Activated effector memory CD4-positive, alpha-beta T cell treated with Interleukin-2 at 50 U/mL for 16 hours (primary cell): Measurements from ENCODE around the gene RAB2B.
A peak's percentile ranks its signal among the peaks of the same experiment; 100 is the strongest.
"Not testable (repeated sequence)": the region's sequence is repeated elsewhere in the genome, so short reads cannot be mapped to it uniquely, and the experiment has no call there.

Experiments
- DNase-seq: peaks from one replicate; pipeline ENCODE4 v3.0.0-alpha.2; 2020

RAB2B gene

DNA sequence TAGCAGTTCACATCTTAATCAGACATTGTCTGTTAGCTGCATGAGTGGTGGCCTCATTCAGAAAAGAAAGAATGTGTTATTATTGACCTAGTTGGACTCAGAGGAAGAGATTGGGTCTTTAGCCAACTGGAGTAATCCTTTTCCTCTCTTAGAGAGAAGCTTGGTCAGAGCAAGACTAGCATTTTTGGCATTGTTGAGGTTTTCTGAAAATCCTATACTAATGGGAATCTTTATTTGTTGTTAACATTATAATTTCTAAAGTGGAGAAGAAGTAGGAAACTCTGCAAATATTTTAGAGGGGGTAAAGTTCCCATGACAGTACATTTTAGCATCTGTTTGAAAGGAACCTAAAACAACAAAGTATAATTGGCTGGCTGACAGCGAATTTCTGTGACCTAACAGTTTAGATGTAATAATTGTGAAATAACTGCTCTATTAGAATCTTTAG, 9.9 kb upstream of the RAB2B start:
- DNase-seq, result no peak

DNA sequence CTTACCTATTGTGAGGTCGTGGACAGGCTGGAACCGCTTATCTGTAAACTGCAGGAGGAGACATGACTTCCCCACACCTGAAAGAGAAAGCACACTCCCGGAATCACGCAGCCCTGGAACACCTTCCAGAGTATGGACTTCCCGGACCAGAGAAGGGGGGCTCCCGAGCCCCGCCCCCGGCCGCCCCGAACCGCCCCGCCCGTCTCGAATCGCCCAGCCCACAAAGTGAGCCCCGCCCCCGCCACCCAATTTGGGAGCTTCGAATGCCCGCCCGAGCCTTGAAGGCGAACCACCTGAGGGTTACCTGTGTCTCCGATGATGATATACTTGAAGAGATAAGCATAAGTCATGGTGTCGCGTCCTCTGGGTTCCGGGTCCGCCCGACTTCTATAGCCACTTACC, 235 bp downstream of the RAB2B start:
- DNase-seq, result no peak

DNA sequence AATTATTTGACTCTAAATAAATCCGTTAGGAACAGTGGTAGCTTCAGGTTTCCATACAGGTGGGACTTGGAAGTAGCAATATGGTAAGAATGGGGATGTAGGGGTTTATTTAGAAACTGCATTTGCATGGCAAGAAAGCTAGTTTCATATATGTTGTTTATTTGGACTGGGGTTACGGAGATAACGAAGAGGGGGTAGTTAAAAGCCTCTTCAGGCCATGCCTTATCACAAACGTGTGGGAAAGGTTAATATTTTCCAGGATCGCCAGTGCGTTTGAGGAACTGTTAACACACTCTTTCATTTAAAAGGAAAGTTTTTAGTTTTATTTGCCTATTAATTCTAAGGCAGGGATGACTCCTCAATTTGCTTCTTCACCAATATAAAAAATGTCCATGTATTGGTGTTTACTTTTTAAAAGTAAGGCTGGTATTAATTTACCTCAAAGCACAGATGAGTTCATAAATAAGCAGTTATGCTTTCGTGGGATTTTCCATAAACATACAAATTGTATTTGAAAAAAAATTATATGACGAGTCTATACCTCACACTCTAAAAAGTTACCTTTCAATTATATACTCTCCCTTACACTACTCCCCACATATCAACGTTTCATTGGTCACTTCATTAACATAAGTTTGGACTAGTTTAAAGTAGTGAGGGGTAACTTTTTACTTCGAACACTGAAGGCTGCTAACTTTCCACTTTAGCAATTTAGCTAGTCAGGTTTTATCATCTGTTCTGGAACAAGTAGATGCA, 814 bp downstream of the RAB2B start:
- DNase-seq, result no peak

DNA sequence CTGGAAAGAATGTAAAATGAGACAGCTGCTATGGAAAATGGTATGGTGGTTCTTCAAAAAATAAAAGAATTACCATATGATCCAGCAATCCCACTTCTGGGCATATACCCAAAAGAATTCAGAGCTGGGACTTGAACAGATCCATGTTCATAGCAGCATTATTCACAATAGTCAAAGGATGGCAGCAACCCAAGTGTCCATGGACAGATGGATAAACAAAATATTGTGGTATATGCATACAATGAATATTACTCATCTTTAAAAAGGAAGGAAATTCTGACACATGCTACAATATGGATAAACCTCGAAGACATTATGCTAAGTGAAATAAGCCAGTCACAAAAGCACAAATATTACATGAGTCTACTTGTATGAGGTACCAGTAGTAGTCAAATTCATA, 9.1 kb downstream of the RAB2B start:
- no peak for DNase-seq

DNA sequence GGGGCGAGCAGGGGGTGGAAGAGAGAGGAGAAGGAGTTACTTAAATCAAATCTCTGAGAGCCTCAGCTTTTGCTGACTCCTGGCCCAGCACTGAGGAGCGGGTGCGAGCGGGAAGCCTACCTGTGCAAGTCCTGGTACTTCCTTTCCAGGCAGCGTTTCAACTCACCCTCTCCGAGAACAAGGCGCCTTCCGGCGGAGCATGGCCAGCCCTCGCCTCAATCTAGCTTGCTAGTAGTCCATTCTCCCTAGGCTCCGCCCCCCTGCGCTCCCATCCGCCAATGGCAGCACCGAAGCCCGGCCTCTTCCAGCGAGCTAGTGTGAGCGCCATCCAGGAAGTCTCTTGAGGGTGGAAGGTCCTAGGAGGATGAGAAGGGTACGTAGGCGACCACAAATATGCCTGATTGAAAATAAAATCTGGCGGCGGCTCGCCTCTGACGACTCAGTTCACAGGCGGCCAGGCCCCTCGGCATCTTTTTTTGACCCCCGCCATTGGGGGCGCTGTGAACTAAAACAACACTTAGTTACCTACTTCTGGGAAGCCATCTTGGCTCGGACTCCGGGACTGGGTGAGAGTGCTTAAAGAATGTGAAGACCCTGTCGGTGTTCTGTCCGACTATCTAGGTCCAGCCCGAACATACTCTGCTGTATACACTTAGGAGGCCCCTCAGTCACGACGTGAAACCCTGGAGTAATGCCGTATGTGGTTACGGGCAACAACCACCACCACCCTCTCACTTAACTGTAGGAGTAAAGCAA, 20.7 kb downstream of the RAB2B start, which contains the start of gene CHD8:
CHD8 (minus strand) TSS at position 212 of the 756 bp plus-strand sequence. CDS start 24,480 bp downstream, outside the sequence.
- peak; percentile 99 for DNase-seq

DNA sequence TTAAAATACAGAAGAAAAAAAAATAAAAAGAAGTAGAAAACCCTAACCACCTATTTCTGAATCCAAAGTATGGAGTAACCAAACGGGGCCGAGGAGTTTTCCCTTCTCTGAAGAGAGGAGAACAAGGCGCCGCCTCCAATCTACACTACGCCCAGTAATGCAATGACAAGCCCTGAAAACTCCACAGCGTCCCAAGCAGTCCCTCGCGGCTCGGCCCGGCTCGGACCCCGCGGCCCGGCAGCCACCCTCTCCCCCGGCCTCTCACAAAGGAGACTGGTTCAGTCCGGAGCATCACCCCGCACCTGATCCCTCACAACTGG, 21.2 kb downstream of the RAB2B start:
- DNase-seq, result no peak

DNA sequence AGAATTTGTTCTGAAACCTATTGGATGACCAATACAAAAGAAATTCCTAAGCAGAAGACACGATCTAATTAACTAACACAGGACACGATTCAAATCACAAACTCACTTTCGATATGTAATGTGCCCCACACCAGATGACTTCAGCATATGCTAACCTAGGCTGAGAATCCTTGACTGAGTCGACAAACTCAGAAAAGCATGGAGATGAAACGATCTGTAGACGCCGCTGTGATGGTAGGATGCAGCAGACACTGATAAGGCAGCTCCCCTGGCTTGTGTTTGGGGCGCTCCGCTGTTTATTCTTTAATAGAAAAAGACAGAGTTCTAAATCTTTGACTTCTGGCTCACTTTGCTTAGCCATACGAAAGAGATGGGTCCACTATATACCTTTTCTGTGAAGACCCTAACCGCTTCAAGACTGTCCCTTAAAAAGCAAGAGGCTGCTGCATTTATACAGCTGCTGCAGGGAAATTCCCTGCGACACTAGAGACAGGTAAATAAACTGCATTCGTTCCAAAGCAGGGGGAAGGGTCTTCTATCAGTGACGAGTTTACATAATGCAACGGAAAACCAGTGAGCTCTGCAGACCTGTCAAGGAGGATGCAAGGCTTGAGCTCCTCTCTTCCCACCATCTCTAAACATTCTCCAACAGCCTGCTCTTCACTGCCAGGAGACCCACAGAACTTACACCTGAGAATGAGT, 21.8 kb downstream of the RAB2B start:
- DNase-seq, result no peak

DNA sequence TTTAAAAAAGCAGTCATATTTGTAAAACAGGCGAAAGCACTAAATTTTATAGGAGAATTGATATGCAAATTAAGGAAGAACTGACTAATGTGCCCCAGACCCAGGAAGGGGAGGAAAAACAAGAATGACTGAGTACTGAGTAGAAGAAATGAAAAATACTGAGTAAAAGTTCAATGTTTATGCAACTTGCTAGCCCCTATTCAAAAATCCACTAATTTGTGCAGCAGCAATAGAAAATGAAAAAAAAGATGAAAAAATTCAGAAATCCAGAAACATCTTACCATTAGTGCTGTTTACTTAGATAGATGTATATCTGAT, 26.9 kb downstream of the RAB2B start:
- DNase-seq, result no peak

DNA sequence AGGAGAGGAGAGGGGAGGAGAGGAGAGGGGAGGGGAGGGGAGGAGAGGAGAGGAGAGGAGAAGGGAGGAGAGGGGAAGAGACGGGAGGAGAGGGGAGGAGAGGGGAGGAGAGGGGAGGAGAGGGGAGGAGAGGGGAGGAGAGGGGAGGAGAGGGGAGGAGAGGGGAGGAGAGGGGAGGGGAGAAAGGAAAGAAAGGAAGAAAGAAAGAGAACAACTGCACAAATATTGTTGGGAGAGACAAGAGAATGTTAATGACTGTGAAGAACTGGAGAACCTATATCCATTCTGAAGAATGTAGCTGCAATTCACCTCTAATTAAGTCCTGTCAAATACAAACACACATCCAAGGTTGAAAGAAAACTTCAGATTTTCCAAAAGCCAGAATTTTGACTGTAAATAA, 34.1 kb downstream of the RAB2B start:
- not testable (repeated sequence) for DNase-seq

DNA sequence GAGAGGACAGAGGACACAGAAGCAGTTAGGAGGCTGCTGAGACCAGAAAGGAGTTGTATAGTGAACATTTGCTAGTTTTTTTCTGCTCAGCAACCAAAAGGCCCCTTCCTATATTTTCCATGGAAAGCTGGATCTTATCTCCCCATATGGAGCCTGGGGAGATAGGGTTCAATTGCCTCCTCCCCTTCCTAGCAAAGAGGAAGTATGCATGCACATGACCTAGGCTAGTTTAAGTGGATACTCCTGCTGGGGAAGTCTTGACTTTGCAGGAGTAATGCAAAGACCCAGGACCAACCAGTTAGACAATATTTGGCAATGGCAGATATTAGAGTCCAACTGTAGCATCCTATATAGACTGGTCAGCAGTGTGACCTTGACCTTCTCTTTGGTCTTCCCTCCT, 35.9 kb downstream of the RAB2B start:
- no peak for DNase-seq

DNA sequence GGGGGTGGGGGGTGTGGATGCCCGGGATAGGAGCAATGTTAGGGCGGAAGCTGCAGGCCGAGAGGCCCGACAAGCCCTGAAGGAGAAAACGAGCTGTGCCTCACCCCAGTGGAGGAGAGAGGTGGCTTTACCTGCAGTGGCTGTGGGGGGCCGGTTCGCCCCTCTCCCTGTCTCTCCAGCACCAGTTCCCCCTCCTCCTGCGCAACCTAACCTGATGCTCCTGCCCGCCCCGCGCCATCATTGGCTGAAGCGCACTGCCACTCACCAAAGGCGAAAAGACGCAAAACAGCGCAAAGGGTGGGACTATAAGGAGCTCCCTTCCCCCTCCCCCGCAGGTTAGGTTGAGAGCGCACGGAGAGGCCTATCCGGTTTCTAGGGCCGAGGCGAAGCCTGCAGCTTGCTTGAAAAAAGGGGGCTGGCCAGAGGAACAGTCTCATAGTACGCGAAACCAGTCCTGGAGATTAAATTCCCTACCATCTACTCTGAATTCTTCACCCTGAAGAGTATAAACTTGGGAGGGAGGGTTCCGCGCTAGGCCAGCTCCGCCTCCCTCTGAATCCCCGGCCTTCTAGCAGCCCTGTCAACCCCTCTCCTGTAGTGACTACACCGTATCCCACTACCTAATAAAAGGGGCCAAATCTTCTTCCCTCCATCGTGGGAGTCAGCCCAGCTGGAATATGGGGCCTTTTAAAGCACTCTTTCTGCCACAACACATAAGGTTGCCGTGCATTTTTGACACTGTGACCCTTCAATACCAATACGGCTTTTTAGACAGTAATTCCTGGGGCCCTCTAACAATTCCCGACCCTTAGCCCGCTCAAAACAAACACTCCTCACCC, 39.5 kb downstream of the RAB2B start:
- DNase-seq, result peak; percentile 97

DNA sequence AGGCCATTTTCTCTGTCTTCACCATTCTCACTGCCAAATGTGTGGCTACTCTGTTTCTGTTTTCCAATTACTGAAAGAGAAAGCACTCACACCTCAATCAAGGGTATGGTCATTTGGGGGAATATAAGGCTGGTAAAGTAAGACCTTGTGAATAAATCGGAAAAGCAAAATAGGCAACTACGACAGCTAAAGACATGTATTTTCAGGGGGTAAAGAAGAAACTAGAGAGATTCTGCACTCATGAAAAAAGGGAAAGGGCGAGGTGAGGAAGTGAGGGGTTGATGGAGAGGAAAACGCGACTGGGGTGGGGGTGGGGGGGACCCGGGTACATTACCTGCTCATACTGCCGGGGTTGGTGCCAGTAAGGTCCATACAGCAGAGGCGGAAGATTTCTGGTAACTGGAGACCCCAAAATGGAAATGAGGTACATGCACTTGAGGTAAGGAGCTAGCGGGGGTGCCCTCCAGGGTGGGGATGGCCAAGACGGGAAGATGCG, 40.1 kb downstream of the RAB2B start:
- DNase-seq, result no peak

DNA sequence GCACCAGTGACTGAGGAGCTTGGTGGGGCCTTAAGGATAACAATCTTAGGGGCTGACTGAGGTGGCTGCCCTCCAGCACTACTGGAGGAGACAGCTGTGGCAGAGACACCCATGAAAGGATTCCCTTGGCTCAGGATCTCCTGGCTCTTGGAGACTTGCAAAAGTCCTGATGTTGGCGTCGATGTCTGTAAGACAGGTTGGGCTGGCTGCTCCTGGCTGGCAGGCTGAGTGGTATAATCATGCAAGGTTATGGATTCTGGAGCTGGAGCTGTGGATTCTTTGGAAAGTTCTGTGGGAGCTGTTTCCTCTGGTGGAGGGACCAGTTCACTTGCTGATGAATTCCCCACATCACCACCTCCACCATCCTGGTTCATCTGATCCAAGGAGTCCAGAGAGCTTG, 45.6 kb downstream of the RAB2B start:
- no peak for DNase-seq

DNA sequence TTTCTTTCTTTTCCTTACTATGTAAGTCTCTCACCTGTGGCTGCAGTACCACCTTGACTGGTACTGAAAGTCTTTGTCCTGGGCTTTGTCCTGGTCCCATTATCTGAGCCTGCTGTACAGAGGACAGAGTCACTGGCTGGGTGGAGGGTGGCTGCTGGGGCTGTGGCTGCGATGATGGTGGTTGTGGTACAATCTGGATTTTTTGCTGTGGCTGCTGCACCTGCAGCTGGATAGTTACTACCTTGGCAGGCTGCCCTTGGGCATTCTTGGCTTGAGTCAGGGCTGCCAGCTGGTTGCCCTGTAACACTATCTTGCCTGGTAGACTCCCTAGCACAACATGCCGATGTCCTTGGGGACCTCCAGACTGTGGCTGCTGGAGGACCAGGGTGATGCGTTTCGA, 47.8 kb downstream of the RAB2B start:
- no peak for DNase-seq

DNA sequence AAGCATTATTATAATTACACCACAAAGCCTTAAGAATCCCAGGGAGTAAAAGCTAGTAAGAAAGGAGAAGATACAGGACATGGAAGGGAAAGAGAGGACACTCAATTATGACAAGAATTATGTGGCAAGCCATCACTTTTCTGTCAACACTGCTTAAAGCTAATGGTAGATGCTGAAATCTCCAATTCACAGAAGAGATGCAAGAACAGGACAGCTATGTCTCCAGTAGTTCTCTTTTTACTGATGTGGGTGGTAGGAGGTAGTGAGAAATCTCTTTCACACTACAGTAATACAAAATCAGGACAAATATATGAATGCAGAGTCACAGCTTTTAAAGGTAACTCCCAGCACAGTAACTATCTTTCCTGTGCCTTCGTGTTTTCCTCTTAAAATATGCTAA, 50.1 kb downstream of the RAB2B start:
- no peak for DNase-seq

DNA sequence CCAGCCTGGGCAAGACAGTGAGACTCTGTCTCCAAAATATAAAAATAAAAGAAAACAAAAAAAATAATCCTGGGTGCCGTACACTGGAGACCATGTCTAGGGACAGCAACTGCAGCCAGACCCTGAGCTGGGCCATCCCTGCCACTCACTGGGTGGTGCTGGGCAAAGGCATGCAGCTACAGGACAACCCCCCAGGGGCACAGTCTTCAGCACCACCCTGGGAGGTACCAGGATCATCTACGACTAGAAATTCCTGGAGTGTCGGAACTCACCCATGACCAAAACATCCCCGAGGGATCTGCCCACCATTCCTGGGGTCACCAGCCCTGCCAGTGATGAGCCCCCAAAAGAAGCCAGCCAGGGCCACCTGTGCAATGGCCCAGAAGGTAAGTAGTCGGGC, 57.2 kb downstream of the RAB2B start:
- no peak for DNase-seq

DNA sequence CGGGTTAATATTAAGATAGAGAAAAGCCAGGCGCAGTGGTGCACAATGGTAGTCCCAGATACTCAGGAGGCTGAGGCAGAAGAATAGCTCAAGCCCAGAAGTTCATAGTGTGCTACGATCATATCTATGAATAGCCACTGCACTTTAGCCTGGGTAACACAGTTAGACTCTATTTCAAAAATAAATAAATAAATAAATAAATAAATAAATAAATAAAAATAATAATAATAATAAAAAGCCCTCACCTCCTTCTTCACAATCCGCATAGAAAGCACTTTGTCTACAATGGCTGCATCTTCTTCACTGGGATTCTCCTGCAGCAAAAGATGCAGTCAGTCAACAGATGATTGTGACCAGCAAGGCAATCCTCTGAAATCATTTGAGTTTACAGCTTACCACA, 61.4 kb downstream of the RAB2B start:
- DNase-seq, result no peak

DNA sequence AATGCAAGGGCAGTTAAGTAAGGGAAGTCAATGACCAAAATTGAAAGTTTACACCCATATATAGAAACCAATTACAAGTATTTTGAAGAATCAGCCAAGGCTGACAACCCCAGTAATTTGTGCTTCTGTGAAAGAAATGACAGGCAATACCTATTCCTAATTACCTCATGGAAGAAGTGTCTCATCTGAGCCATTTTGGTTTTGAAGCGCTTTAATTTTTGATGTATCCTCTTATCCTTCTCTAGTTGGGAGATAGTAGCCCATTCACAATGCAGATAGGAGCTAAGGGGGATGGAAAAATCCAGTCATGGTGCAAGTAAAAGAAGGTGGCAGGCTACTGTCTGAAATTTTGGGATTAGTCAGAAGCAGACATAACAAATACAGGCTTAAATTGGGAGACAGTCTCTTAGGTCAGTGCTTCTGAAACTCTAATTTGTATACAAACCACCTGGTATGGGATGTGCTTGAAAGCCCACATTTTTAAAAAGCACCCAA, 62.6 kb downstream of the RAB2B start:
- DNase-seq, result no peak
